GM12875 (cell line): ENCODE results near the gene FKTN.

ENCODE experiments used
- H3K4me3 ChIP-seq: one replicate; pipeline ENCODE4 v1.5.1; 2011; ENCODE audit warnings: low read depth, low read length, control low read depth
- TF ChIP-seq, protein P1 (sequence below): IDR thresholded peaks from 2 replicates; pipeline ENCODE4 v1.5.1; 2011; ENCODE audit warnings: low read depth, mild to moderate bottlenecking, control low read depth, inconsistent platforms, low read length, moderate library complexity, borderline replicate concordance; ENCODE audit not compliant: insufficient read depth

The FKTN gene

DNA sequence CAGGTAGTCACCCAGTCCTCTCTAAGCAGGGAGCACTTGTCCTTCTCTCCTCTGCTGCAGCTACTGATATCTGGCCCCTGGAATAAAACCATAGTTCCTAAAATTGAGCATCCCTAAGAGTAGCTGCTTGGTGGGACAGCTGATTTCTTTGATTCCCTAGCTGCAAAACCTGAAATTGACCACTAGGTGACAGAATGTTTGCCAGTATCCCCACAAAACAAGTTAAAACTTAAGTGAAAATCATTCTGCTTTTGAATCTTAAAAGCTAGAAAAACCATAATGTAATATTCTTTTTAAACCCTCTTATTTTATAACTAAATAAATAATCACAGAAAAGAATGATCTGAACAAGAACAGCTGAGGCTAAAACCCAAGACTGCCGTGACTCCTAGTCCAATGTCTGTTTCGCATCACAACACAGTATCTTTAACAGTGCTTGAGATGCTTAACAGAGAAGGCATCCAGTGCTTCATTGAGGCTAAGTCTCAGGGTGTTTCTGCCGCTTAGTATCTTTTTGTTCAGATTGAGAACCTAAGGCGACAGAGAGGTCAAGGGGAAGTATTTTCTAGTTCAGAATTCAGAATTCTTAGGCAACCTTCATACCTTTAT lies 80.0 kb downstream of the FKTN start:
- TF ChIP-seq, protein P1, sequence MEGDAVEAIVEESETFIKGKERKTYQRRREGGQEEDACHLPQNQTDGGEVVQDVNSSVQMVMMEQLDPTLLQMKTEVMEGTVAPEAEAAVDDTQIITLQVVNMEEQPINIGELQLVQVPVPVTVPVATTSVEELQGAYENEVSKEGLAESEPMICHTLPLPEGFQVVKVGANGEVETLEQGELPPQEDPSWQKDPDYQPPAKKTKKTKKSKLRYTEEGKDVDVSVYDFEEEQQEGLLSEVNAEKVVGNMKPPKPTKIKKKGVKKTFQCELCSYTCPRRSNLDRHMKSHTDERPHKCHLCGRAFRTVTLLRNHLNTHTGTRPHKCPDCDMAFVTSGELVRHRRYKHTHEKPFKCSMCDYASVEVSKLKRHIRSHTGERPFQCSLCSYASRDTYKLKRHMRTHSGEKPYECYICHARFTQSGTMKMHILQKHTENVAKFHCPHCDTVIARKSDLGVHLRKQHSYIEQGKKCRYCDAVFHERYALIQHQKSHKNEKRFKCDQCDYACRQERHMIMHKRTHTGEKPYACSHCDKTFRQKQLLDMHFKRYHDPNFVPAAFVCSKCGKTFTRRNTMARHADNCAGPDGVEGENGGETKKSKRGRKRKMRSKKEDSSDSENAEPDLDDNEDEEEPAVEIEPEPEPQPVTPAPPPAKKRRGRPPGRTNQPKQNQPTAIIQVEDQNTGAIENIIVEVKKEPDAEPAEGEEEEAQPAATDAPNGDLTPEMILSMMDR, result peak; percentile 59

DNA sequence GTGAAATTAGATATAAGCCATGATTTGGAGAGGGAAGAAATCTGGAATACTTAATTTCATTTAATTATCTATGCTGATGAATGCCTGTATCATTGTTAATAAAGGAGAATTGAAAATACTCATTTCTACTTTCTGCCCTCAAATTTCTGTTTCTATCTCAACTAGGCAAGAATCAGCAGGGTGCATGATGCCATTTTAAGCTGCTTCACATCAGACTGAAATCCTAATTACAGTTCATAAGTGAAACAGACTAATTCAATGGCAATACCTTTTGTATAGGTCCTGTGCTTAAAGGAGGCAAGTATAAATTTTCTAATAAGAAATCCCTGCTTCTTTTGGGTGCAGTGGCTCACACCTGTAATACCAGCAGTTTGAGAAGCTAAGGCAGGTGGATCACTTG lies 82.0 kb downstream of the FKTN start:
- no peak overlapping the region for H3K4me3 ChIP-seq
- TF ChIP-seq, protein P1, result no peak

More for the DNA sequence above, 80.0 kb downstream of the FKTN start:
- H3K4me3 ChIP-seq, result no peak overlapping the region

DNA sequence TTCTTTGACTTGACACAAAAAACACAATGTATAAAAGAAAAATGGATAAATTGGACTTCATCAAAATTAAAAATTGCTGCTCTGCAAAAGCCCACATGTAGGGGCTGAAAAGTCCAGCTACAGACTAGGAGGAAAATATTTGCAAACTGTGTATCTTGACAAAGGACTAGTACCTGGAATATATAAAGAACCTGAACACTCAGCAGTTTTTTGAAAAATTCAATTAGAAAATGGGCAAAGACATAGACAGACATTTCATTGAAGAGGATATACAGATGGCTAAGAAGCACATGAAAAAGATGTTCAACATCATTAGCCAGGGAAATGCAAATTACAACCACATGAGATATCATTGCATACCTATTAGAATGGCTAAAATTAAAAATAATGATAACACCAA lies 85.9 kb downstream of the FKTN start:
- TF ChIP-seq, protein P1, result no peak
- no peak overlapping the region for H3K4me3 ChIP-seq

DNA sequence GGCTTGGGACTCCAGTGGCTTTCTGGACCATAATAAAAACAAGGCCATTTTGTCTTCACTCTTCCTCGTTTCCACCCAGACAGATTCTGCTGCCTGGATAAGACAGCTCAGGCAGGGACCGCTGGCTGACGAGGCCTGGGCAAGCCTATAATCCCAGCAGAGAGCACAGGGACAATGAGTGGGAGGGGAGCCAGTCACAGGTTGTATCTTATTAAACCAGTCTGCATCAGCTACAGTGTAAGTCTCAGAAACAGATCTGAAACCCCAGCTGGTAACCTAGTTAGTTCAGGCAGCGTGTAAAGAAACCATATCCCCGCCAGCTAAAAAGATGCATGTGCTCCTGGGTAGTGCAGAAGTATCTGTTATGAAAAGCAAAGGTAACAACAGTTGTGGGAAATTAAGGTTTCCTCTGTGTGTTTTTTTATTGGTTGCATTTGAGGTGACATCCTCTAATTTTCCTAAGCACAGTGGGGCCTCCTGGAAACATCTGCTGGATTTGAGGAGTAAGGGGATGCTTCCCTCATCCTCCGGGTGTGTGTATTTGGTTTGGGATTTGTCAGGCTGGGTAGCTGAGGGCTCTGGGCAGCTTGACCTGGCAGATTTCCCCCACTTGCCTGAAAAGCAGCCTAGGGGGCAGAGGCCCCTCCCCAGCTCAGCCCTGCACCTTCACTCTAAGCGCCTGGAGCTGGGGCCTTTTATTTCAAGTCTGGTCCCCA lies 89.1 kb downstream of the FKTN start:
- H3K4me3 ChIP-seq, result no peak overlapping the region
- TF ChIP-seq, protein P1, result no peak

DNA sequence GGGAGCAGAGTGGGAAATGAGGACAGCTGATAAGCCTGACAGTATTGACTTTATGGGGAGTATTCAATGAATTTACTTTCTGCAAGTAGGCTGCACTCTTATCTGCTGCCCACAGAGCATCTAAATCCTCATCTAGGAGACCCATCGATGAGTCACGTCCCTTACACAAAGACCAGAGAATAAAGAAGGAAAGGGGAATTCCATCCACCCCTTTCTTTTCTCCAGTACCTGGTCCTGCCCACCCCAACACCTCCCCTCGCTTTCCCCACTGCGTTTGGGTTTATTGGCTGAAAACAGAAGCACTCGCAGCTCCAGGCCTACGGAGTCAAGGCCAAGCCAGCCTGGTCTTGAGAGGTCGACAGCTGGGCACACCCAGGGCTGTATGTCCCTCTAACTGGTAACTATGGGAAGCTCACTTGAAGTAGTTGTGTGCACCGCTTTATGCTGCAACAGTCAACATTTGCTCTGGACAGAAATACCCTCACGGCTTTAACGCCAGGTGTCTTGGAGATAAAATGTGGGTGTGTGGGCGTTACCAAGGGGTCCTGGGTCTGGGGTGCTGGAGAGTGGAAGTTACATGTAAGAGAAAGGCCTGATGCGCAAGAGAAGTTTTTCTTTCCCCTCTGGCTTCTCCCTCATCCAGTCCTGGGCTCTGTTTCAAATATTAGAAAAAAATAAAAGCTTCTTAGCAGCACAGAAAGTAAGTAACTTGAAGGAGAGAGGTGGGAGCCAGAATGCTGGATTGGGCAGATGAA lies 89.8 kb downstream of the FKTN start:
- TF ChIP-seq, protein P1, result no peak

DNA sequence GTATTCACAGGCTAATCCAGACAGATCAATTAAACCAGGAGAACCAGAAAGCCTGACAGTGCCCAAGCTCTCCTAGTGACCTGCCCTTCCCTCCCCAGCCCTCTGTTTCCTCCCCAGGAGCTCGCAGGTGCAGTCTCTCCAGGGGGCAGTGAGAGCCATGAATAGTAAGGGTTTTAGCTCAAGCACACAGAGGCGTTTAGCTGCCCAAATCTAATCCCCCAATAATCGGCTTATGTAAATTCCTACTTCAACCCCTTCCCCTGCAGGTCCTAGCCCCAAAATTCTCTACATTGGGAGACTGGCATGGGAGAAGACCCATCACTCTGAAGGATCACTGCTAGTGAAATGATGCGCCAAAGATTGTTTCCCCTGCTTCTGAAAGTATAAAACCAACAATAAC lies 93.9 kb downstream of the FKTN start:
- no peak overlapping the region for H3K4me3 ChIP-seq
- TF ChIP-seq, protein P1, result no peak

More for the DNA sequence above, 89.8 kb downstream of the FKTN start:
- H3K4me3 ChIP-seq, result no peak overlapping the region
